HG02852 (cell line): ENCODE data around the gene LY6G5C.
A peak's percentile ranks its signal among the peaks of the same experiment; 100 is the strongest.

Experiments used
- ATAC-seq: cut with Tn5 transposase; IDR thresholded peaks from one replicate; pipeline ENCODE4 v1.9.1; 2021; ENCODE audit warnings: mild to moderate bottlenecking, moderate library complexity; ENCODE audit not compliant: unreplicated experiment

Gene LY6G5C

GRCh38 chr6:31680226-31681134, at the start of gene LY6G5C:
LY6G5C (minus strand) TSS chr6:31681067; CDS start chr6:31680373, 694 bp downstream.
- no peak for ATAC-seq

GRCh38 chr6:31729979-31730630, 49.2 kb upstream of the LY6G5C start:
- peak; percentile 32 for ATAC-seq

- peak; percentile 53 for ATAC-seq
Measured at GRCh38 chr6:31729515-31729978, 48.7 kb upstream of the LY6G5C start.

GRCh38 chr6:31728767-31729514, 48.1 kb upstream of the LY6G5C start, which contains the start of gene DDAH2:
DDAH2 (minus strand) TSS chr6:31729299; CDS start chr6:31729161, 138 bp downstream.
- ATAC-seq = no peak

- no peak for ATAC-seq
Measured at GRCh38 chr6:31727717-31728671, 47.1 kb upstream of the LY6G5C start.

- ATAC-seq = peak; percentile 56
Measured at GRCh38 chr6:31727034-31727716, 46.3 kb upstream of the LY6G5C start.

- ATAC-seq = no peak
Measured at GRCh38 chr6:31725502-31726350, 44.9 kb upstream of the LY6G5C start.

- ATAC-seq = no peak
Measured at GRCh38 chr6:31723980-31724691, 43.3 kb upstream of the LY6G5C start.

- no peak for ATAC-seq
Measured at GRCh38 chr6:31723245-31723979, 42.5 kb upstream of the LY6G5C start, which contains the start of gene MPIG6B. MPIG6B (plus strand) TSS chr6:31723373; CDS start chr6:31723384, 11 bp downstream.

- ATAC-seq = no peak
Measured at GRCh38 chr6:31722173-31722572, 41.3 kb upstream of the LY6G5C start.

GRCh38 chr6:31721351-31722020, 40.6 kb upstream of the LY6G5C start, which contains the start of gene LY6G6C:
LY6G6C (minus strand) TSS chr6:31721746; CDS start chr6:31721679, 67 bp downstream.
- no peak for ATAC-seq

- no peak for ATAC-seq
Measured at GRCh38 chr6:31720196-31720770, 39.4 kb upstream of the LY6G5C start.

GRCh38 chr6:31719001-31719400, 38.1 kb upstream of the LY6G5C start:
- no peak for ATAC-seq

- ATAC-seq = no peak
Measured at GRCh38 chr6:31718265-31718664, 37.4 kb upstream of the LY6G5C start.

- ATAC-seq = no peak
Measured at GRCh38 chr6:31717499-31718222, 36.8 kb upstream of the LY6G5C start.
